SIG-M5 treated with dmso at 0.1 percent for 504 hours (cell line): ENCODE data around the gene FGF3.

Experiments used
- DNase-seq: peaks from one replicate; lab custom pipeline; 2025; ENCODE audit not compliant: unreplicated experiment; lab: John Stamatoyannopoulos, UW

Gene FGF3

DNA sequence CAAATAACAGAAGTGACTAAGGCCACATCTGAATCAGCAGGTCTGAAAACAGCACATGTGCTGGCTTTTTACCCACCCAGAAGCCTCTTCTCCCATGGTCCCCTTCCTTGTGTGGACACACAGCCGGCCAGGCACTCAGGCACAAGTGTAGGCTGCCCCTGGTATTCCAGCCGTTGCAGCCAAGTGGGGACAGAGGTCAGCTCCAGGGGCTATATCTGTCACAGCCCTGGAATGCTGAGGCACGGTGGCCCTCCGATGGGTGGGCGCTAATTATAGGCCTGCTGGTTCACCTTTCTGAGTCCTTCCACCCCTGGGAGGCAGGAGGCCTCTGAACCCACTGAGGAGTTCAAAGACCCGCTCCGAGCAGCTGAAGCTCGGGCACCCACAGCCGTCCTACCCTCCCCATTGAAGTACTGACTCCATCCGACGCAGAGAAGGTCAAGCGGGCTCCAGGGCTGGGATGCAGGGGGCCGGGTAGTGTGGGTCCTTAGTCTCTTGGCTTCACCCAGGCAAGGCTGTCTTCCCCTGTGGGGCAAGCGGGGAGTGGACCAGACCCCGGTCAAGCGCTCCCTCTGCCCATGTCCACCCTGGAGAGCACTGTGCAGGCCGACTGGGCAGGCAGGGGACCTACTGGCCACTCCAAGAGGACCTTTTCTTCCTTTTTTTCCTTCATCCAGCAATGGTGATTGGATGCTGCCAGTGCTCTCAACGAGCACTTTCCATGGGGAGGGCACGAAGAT, 14.3 kb downstream of the FGF3 start:
- DNase-seq: no peak

DNA sequence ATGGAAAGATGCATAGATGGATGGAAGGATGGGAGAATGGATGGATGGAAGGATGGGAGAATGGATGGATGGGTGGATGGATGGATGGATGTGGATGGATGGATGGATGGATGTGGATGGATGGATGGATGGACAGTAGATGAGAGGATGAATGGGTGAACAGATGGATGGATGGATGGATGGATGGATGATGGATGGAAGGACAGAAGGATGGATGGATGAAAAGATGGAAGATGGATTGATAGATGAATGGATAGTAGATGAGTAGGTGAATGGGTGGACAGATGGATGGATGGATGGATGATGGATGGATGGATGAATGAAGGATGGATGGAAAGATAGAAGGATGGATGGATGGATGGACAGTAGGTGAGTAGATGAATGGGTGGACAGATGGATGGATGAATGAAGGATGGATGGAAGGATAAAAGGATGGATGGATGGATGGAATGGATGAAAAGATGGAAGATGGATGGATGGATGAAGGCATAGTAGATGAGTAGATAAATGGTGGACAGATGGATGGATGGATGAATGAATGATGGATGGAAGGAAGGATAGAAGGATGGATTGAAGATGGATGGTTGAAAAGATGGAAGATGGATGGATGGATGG, 15.5 kb downstream of the FGF3 start:
- no peak for DNase-seq

DNA sequence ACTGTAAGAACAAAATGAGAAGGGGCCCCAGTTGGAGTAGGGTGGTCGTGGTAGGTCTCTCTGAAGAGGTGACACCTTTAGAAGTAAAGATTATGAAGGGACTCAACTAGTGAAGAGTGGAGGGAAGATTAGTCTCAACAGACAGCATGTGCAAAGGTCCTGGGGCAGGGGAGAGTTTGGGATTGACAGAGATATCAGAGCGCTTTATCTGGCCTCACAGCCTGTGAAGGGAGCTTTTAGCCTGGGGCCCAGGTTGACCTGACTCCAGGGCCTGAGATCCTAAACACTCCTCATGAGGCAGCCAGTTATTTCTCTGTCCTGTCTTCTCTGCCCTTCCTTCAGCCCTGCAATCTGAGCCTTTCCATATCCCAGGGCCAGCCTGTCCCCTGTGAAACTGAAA, 16.2 kb downstream of the FGF3 start:
- no peak for DNase-seq

DNA sequence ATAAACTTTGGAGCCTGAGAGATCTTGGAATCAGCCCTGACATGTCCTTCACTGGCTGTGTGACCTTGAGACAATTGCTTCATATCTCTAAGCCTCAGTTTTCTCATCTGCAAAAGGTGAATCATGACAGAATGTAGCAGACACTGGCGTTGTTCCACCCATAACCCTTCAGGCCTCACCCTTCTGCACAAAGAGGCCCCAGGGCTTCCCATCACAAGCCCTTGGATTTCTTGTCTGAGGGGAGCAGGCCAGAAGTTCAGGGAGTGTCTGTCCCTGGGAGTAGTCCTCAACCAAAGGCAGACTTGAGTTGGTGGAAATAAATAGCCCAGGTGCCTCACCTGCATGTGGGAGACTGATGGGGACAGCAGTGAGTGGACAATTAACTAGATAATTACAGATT, 16.6 kb downstream of the FGF3 start:
- DNase-seq: no peak

DNA sequence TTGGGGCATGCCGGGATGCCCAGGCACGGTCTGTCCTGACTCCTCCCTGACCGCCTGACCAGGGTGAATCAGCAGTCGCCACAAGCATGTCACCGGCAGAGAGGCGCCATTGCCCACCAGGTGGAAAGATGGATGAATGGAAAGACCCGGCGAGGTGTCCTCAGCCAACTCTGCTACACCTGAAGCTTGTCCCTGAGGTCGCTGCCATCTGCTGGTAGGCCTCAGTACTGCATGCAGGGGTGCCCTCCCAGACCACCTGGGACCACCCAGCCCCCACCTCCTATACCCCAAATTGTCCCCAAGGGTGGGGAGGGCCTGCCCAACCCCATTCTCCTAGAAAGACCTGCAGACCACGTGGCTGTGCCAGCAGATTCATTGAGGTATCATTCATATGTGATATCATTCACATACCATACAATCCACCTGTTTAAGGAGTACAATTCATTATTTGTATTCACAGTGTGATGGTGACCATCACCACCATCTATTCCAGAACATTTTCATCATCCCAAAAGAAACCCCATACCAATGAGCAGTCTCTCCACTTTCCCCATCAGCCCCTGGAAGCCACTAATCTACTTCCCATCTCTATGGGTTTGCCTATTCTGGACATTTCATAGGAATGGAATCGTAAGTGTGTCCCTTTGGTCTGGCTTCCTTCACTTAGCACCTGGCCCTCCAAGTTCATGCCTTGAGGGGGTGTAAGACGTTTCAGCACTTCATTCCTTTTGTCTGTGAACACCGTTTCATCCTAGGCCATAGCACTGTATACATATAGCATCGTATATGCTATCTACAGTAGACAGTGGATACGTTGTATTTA, 17.5 kb downstream of the FGF3 start:
- DNase-seq: no peak

DNA sequence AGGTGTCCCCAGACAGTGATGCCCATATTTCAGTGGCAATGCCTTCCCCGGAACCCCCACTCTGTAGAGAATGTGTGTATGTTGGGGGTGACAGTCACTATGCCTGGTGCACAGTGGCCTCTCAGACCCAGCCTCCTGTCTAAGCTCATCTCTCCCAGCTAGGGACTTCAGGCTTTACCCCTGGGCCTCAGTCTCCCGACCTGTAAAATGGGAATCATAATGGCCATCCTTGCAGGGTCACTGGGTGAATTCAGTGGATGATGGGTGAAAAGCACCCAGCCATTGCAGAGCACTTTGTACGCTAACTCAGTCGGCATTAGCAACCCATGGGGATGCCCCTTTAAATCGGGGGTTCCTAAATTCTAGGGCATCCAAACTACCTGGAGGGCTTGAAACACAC, 18.9 kb downstream of the FGF3 start:
- DNase-seq: no peak

DNA sequence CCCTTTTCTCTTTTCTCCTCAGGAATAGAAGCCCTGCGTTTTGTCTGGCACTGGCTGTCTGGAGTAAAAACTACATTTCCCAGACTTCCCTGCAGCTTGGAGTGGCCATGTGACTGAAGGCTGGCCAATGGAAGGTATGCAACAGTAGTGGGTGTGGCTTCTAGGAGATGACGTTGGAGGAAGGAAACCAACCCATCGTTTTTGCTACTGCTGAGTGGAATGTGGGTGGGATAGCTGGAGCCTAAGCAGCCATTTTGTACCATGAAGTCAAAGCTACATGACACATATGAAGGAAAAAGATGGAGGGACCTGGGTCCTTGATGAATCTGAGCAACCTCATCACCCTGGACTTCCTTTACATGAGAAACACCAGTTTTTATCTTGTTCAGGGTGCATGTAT, 19.6 kb downstream of the FGF3 start:
- peak; percentile 10 for DNase-seq

DNA sequence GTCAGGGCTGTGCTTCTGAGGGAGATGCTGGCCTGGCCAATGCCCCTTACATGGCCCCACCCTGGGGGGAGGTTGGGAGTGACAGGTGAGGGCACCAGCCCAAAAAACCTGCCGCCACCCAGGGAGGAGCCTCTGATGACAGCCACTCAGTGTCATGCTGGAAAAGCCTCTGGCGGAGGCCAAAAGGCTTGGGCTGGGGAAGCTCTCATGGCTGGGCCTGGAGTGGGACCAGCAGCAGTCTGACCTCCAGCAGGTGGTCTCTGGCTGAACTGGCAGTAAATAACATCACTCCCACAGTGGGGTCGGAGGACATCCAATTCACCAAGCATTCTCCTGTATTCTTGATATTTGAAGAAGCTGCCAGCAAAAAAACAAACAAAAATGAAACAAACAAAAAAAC, 20.1 kb downstream of the FGF3 start:
- no peak for DNase-seq

DNA sequence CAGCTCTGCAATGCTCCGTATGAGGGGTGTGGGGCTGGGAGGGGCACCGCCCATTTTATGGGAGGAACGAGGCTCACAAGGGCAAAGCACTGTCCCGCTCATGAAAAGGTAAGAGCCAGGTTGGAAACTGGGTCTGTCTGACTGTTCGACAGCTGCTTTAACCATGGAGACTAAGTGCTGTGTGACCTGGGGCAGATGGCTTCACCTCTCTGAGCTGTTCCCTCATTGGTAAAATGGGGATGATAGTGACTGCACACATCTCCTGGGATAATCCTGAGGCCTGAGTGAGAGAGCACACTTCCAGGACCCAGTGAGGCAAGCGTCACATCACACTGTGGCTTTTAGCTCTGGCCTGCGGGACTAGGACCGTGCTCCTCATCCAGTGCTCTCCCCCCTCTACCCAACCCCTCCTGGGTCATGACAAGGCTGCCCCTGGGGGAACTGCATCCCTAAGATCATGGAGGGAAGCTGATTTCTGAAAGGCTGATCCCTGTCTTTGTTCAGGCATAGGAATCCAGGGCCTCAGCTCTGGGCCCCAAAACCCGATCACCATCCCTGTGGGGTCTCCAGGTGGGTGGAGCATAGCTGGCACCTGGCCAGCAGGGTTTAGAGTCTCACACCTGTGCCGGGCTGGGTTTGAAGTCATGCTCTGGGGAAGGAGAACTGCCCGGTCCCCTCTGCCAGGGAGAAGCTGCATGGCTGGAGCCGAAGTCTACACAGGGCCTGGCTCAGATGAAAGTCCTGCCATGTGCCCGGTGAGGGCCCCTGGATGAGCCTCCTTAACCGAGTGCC, 21.3 kb downstream of the FGF3 start:
- DNase-seq: no peak

DNA sequence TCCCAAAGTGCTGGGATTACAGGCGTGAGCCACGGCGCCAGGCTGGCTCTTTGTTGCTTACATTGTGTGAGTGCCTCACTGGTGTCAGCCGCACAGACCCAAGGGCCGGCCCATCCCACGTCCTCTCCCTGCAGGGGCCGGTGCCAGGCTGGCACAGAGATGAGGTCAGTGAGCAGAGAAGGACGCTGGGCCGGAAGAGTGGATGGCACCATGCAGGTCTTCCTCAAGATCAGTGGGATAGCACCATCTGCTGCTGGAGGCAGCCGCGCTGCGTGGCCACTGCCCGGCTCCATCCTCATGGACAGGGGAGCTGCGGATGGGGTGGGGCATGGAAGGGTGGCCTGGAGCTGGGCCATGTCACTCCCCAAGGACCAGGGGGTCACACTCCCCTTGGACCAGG, 22.1 kb downstream of the FGF3 start:
- no peak for DNase-seq

DNA sequence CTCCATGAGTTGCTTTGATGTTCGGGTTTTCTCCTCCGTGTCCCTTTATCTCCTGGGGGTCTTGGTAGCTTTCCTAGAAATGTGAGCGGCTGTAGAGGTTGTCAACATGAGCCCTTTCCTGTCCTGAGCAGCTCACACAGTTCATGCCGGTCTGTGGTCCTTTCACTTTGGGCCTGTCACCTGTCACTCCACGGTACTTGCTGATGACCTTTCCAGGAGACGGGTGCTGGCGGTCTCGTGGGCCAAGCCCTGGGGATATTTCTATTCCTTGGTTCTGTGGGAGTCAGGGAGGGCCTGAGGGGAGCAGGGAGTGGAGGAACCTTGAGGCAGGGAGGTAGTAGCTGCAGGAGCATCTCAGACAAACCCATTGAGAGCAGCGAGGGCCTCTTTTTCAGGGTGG, 23.2 kb downstream of the FGF3 start:
- DNase-seq: no peak

DNA sequence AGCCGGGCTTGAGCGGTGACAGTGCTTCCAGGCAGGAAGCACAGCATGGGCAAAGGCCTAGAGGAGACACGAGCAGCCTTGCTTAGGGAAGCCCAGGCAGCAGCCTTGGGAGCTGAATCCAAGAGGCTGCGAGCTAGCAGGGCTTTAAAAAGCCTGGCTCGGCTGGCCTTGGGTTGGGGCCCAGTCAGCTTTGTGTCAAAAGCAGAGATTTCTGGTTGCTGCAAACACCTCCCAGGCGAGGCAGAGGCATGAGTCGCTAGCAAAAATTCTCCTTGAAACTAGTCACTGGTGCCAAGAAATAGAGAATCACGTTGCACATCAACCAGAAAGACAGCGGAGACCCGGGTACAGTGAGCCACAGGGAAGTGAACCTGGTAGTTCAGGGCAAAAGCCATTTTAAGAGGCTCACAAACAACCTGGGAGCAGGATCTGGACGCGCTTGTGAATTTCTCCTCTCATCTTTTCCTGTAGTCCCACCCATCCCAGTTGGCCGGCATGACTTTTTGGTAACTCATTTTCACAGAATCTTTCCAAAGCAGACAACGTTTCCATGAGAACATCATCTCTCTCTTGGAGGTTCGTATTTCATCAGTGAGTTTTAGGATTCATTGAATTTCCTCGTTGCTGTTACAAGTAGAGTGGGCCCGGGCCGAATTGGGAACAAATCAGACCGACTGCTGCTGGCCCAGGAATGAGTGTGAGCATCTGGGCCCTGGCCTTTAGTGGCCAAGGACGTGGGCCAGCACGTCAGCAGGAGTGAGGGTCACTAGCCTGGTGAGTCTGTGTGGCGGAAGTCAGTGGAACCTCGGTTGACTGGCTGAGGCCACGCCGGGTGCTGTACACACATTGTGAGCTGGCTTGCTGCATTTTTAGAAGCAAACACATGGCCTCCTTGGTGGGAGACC, 27.7 kb downstream of the FGF3 start:
- DNase-seq: no peak

DNA sequence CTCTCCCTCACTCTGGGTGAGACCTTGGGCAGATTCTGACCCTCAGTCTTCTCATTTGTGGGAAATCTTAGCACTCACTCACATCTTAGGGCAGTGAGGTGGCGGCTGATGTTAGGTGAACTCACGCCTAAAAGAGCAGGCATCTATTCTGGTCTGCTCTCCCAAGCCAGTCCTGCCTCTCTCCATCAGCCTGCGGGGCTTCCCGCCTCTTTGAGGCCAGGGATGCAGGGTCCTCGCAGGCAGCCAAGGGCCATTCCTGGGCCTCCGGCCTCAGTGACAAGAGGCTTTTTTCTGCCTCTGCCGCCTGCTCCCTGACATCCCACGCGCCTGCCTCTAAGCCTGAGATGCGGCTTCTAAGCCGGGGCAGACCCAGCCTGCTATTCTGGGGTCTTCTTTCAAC, 30.3 kb downstream of the FGF3 start:
- no peak for DNase-seq

DNA sequence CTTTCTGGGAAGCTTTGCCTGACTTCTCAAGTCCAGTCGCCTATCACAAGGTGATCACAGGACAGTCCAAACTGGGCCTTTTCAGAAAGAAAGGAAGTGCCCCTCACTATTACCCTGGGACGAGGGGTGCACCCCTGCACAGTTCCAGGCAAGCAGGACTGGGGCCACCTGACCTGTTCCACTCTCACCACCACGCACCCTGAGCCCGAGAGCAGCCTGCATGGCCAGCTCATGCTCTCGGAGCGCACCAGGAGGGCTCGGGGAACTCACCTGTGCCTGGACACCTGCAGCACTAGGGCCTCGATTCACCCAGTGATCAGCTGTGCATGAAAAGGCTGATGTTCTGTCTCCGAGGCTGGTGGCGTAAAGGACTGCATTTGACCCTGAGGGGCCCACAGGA, 31.3 kb downstream of the FGF3 start:
- DNase-seq: no peak

DNA sequence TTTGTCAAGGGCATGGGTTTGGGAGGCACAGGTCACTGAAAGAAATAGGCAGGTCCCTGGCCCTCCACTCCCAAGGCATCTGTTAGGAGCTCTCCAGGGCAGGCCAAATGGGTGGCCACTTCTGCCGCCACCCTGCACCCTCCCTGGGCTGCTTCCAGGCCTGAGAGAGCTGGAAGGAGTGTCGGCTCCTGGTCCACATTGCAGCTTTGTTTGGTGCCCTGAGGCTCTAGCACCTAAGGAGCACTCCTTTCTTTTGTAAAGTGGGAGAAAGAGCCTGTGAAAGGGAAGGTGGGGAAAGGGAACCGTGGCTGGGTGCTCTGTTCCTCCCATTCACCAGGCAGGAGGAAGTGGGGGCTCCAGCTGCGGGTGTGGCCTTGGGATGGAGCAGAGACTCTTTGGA, 31.8 kb downstream of the FGF3 start:
- no peak for DNase-seq

DNA sequence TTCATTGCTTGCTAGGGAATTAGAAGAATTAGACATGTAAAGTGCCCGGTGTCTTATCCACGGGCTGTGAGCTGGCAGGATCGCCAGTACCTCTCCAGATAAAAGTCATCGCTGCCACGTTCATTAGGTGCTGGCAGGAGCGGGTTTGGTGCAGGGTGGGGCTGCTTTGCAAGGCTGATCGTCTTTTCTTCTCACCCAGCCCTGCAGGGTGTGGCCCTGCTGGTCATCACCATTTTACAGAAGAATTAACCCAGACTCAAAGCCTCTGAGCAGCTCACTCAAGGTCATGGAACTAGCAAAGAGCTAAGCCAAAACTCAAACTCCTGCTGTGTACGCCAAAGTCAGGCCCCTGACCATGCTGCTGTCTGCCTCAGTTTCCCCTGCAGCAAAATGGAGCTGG, 38.0 kb downstream of the FGF3 start:
- no peak for DNase-seq

DNA sequence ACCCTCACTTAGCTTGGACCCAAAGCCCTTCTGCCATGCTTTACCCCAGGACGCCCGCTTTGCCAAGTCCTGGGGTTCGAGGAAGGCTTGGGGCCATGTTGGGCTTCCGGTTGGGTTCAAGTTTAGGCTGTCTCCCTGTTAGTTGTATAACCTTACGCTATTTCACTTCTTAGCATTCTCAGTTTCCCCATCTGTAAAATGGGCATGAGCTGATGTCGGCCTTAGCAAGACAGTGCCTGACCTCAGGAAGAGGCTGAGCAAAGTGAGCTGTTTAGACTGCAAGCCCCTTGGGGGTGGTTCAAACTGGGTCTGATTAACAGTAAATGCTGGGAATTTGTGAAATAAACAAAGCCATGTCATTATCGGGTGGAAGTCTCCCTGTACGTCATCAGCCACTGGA, 40.8 kb downstream of the FGF3 start:
- DNase-seq: no peak

DNA sequence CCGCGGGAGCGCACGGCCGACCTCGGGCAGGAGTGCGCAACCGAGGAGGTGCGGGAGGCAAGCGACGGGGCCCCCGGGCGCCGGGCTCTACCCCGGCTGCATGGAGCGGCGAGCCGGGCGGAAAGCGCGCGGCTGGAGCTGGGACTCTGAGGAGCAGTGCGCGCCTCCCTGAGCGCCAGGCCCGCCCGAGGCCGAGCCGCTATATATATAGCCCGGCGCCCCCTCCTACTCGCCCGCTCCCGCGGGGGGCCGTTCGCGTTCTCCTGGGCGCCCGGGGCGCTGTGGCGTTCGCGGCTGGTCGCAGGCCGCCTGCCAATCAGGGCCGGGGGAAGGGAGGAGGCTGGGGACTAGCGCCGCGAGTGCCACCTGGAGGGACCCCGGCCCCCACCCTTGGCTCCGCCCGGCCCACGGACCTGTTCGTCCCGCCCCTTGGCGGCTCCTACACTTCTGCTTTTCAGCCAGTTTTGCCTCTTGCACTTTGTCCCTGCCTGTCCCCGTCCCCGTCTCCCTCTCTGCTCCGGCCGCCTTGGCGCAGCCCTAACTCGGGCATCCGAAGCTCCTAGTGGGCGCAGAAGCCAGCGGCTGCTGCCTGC, 44.0 kb downstream of the FGF3 start, which contains the start of gene FGF4:
FGF4 (minus strand) TSS at position 179 of the 593 bp plus-strand sequence. CDS start 257 bp downstream, outside the sequence.
- DNase-seq: no peak

DNA sequence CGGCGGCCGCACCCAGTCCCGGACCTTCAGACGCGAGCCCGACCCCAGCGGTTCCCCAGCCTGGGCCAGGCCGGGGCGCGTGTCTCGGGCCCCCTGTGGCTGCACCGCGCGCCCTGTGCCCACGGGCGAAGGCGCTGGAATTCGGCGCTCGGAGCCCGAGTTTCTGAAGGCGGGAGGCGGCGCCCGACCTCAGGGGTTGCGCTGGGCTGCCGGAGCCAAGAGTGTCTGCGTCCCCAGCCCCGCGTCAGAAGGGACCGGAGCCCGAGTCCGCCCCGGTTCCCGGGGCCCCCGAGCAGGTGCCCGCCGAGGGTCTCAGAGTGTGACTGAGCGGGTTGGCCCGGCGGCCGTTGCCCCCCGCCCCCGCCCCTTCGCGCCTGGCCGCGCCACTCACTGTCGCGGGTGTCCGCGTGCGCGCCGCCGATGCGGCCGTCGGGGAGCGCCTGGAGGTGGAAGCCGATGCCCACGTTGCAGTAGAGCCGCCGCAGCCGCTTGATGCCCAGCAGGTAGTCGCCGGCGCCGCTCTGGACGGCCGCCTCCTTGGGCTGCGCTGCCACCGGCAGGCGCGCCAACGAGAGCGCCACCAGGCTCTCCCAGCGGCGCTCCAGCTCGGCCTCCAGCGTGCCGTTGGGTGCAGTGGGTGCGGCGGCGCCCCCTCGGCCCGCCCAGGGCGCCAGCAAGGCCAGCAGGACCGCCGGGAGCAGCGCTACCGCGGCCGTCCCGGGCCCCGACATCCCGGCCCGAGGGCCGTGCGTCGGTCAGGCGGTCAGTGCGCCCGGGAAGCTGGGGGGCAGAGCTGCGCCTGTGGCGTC, 44.7 kb downstream of the FGF3 start:
- no peak for DNase-seq
